Measurements from ENCODE around the gene AQP3. TPM values are rescaled to one million over a fixed set of nuclear protein-coding genes. Genes with fewer than 3 reads are reported as not detected.

Gene AQP3
- total and polyA plus RNA-seq, 2 of the 4 experiments (the other 2 are of a cell fraction), result 3.8 to 12.2 TPM

- Histone ChIP-seq H3K14ac (replicated peaks; ENCODE audit: low read depth, low read length) (no peak overlapping the region), H2AK5ac (ENCODE audit: low read depth, low read length) (no peak overlapping the region), H3K27ac (ENCODE audit: insufficient read depth, low read length) (no peak overlapping the region), H3K4me1 (ENCODE audit: control insufficient read depth, insufficient read depth, low read length) (peaks cover 3% of the 10 kb centered on the region; the same call in 1 of the 2 replicates), H3K36me3 (ENCODE audit: control insufficient read depth, insufficient read depth, low read length) (peaks cover 50% of the 10 kb centered on the region), H4K20me1 (ENCODE audit: insufficient read depth, low read length) (peaks cover 14% of the 10 kb centered on the region), H3K23ac (ENCODE audit: low read depth, low read length) (no peak overlapping the region), H3K18ac (ENCODE audit: low read depth, low read length) (no peak overlapping the region), H2BK15ac (ENCODE audit: low read depth, low read length) (no peak overlapping the region), H3K4me3 (ENCODE audit: insufficient read depth, low read depth, low read length) (no peak overlapping the region), H4K91ac (ENCODE audit: insufficient read depth, low read depth, low read length) (no peak overlapping the region), H3K9me3 (ENCODE audit: control insufficient read depth, insufficient read depth, low read length) (no peaks in the 10 kb centered on the region), H2BK120ac (ENCODE audit: low read depth, low read length) (no peak overlapping the region), H2BK5ac (ENCODE audit: low read depth, low read length, poor library complexity, severe bottlenecking) (no peak overlapping the region), H4K5ac (ENCODE audit: low read depth, low read length) (no peak overlapping the region), H3K56ac (ENCODE audit: extremely low read depth, insufficient read depth, low read length) (no peak overlapping the region), H2AK9ac (replicated peaks; ENCODE audit: low read depth, low read length, poor library complexity) (no peak overlapping the region), H3K27me3 (ENCODE audit: control insufficient read depth, insufficient read depth, low read length) (no peaks in the 10 kb centered on the region), H3K9ac (ENCODE audit: low read depth, low read length) (no peak overlapping the region), H3K4me2 (ENCODE audit: low read depth, low read length) (no peak overlapping the region), H4K8ac (ENCODE audit: low read depth in 2 of 2, low read length in 2 of 2) (no peak overlapping the region), H2BK20ac (ENCODE audit: low read depth, low read length) (no peak overlapping the region), H2AFZ (replicated peaks; ENCODE audit: low read length, poor library complexity) (no peak overlapping the region), H3K79me1 (ENCODE audit: low read depth in 1 of 2, low read length in 2 of 2) (peaks cover 10 to 51% of the 10 kb centered on the region in 2 experiments; a peak in 3 of 4 replicates), H3K4ac (ENCODE audit: low read depth, low read length) (no peak overlapping the region), H3K9me1 (ENCODE audit: insufficient read depth, low read length) (peaks cover 8% of the 10 kb centered on the region; the same call in 1 of the 2 replicates)
- TF ChIP-seq CTCF (conservative IDR thresholded peaks at IDR 0.05; ENCODE audit: low read depth, low read length) (no peak), USF2 (IDR thresholded peaks at IDR 0.05; ENCODE audit: low read depth, low read length) (no peak), ELK1 (IDR thresholded peaks at IDR 0.05; ENCODE audit: borderline replicate concordance, low read depth, low read length) (no peak), RAD21 (IDR thresholded peaks at IDR 0.05; ENCODE audit: low read length) (no peak), POLR2A (IDR thresholded peaks at IDR 0.05; ENCODE audit: low read depth, low read length) (no peak), CEBPB (IDR thresholded peaks at IDR 0.05; ENCODE audit: low read depth, low read length) (no peak), BHLHE40 (IDR thresholded peaks at IDR 0.05; ENCODE audit: low read depth, low read length) (no peak), MAFK (IDR thresholded peaks at IDR 0.05; ENCODE audit: low read depth, low read length) (no peak), FOS (IDR thresholded peaks at IDR 0.05; ENCODE audit: low read depth, low read length) (no peak), SMC3 (IDR thresholded peaks at IDR 0.05; ENCODE audit: low read depth, low read length) (no peak), RFX5 (IDR thresholded peaks at IDR 0.05; ENCODE audit: low read depth, low read length) (no peak), CHD1 (IDR thresholded peaks at IDR 0.05; ENCODE audit: low read depth, low read length) (no peak), RCOR1 (IDR thresholded peaks at IDR 0.05; ENCODE audit: insufficient replicate concordance, low read length) (no peak), NFE2L2 (IDR thresholded peaks at IDR 0.05; ENCODE audit: low read depth, low read length) (no peak), MAZ (IDR thresholded peaks at IDR 0.05; ENCODE audit: borderline replicate concordance, low read depth, low read length) (no peak)
- ATAC-seq (ENCODE audit: low read depth), result no peak
- WGBS, 2 experiments (ENCODE audit: extremely low coverage in 2 of 2, insufficient read length in 1 of 2), result 93 to 100% methylated on average over 1 to 2 of the region's 2 CpGs
- CTCF ChIA-PET, result interaction anchor here (1.0 kb wide), 1 partner anchor 18 kb away, joined by 3 read pairs; no protein-coding TSS in a partner anchor
- no peak for DNase-seq
- in situ Hi-C loops (cut with MboI; ENCODE audit: low sequenced_read_pairs) (no loop called here), intact Hi-C loops (cut with micrococcal nuclease) (loop anchor here (5.0 kb wide), 1 partner anchor 46 kb away; no protein-coding TSS in a partner anchor), dilution Hi-C loops (cut with HindIII; ENCODE audit: low sequenced_read_pairs, unreplicated experiment) (loop anchor here (25.0 kb wide), 1 partner anchor 184 kb away; the partner anchor contains the start of gene NFX1)
- POLR2A ChIA-PET (ENCODE audit: unreplicated experiment), result no interaction called here
- no TSS peak for BruUV-seq (replicated peaks)
Observed at GRCh38 chr9:33471361-33471760, 24.0 kb upstream of the AQP3 start.
